ENCODE data around the gene BEX1.
"Not testable (repeated sequence)": the region's sequence is repeated elsewhere in the genome, so short reads cannot be mapped to it uniquely, and the experiment has no call there.

Gene BEX1

DNA sequence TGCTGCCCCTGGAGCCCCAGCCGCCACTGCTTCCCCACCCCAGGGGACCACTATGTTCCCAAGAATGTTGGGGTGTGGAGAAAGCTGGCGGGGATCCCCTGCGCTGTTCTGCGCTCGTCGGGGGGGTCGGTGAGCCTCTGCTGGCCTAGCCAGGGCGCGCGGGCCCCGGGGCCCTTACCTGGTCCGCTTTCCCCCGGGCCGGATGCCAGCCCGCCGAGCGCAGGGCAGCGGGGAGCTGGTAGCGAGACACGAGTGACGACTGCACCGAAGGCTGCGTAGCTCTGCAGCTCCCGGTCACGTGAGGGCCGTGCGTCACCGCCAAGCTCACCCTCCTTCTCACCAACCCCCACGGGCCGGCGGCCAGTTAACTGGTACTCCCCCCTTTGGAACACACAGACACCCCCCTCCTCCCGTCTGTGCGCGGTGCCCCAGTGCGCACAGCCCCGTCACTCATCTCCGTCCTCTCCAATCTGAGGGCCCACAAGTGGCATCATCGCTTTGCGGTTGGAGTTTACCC, at the start of gene BEX1:
TSS of gene BEX1 (minus strand) at position 254 of the 517 bp plus-strand sequence. CDS start 897 bp downstream, outside the sequence.
- DNase-seq: peak; percentile 71 to 79

- not testable (repeated sequence) for DNase-seq
Observed at GRCh38 chrX:103109497-103109896, 45.5 kb upstream of the BEX1 start.

GRCh38 chrX:103107836-103108235, 43.9 kb upstream of the BEX1 start:
- DNase-seq: no peak

- DNase-seq: not testable (repeated sequence)
Observed at GRCh38 chrX:103107227-103107737, 43.3 kb upstream of the BEX1 start.

DNA sequence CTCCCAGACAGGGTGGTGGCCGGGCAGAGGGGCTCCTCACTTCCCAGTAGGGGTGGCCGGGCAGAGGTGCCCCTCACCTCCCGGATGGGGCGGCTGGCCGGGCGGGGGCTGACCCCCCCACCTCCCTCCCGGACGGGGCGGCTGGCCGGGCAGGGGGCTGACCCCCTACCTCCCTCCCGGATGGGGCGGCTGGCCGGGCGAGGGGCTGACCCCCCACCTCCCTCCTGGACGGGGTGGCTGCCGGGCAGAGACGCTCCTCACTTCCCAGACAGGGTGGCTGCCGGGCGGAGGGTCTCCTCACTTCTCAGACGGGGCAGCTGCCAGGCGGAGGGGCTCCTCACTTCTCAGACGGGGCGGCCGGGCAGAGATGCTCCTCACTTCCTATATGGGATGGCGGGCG, 40.4 kb upstream of the BEX1 start:
- not testable (repeated sequence) for DNase-seq

- DNase-seq: not testable (repeated sequence)
Observed at GRCh38 chrX:103103866-103104265, 39.9 kb upstream of the BEX1 start.

- DNase-seq: no peak
Observed at GRCh38 chrX:103101299-103102042, 37.5 kb upstream of the BEX1 start.

DNA sequence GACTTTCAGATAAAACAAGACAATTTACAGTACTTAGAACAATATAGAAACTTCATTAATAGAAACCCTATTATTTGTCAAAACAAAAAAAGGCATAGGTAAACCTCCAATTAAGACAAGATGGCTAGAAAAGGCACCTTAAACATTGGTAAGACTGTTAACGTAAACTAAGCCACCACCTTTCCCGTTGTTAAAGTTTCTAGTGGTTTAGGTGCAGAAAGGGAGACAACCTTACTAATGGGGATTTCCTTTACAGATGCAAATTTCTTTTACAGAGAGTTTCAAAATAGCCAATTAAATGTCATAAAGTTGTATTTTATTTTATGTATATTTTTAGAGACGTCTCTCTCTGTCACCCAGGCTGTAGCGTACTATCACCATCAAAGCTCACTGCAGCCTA, 36.5 kb upstream of the BEX1 start:
- DNase-seq: no peak

DNA sequence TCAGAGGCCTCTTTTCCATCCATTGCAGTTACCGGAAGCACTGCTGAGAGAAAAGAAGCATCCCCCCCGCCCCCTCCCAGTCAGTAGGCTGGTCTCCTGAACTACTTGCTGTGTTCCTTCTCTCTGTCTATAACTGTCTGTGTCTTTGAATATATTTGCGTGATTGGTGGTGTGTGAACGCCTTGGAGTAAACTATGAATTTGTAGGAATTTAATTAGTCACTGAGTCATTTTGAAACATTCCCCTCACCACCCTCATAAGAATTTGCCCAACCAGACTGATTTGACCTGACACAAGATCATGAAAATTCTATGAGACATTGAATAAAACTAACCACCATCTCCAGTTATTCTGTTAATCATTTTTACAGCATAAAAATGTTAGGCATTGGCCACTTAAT, 35.7 kb upstream of the BEX1 start:
- no peak for DNase-seq

DNA sequence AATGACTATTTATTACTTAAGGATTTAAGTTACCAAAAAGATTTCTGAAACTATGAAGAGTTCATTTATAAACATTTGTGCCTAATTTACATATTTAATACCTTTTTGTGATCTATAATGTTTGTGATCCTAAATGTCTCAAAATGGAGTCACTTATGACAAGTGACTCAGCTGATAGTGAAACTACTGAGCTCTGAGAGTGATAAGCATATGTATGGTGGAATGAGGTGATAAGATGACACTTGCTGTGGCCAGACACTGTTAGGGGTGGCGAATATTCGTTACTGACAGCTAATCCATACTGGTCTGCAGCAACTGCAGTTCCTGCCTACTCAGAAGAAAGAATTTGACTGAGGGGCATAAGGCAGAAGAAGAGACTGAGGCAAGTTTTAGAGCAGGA, 34.5 kb upstream of the BEX1 start:
- no peak for DNase-seq

DNA sequence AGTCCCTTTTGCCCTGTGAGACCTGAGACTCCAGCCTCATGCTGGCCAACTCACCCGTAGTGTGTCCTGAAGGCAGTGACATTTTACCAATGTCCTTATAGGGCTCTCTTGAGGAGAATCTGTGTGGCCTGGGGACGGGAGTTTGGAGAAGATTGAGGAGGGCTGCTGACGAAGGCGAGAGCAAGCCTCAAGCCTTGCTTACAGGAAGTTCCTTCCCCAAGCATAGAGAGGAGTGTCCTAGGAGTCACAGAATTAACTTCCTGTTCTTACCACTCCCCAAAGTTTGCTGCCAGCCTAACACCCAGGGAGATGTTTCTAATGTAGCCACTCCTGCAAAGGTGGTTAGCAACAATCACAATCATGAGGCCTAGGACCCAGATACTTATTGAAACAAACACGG, 29.0 kb upstream of the BEX1 start, which contains the start of gene NXF3:
TSS of gene NXF3 (minus strand) at position 202 of the 400 bp plus-strand sequence. CDS start at position 82, 120 bp downstream.
- DNase-seq: no peak

DNA sequence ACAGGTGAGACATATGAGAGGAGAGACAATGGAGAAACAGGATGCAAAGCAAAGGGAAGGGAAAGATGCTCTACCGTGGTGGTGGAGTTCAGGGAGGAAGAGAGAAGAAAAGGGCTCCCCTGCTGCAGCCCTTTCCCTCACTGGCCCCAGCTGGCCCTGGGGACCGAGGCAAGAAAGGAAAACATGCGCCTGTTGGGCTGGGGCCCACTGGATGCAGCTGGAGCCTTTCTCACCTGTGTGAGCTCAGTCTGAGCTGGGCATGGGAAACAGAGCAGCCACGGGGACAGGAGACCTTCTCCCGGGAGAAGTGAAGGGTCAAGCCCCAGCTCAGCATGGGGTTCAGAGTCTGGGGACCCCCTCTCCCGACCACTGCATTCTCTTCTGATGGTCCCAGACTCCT, 17.1 kb upstream of the BEX1 start:
- DNase-seq: no peak

GRCh38 chrX:103073467-103073866, 9.5 kb upstream of the BEX1 start:
- no peak for DNase-seq

- DNase-seq: no peak
Observed at GRCh38 chrX:103066606-103067005, 2.6 kb upstream of the BEX1 start.

DNA sequence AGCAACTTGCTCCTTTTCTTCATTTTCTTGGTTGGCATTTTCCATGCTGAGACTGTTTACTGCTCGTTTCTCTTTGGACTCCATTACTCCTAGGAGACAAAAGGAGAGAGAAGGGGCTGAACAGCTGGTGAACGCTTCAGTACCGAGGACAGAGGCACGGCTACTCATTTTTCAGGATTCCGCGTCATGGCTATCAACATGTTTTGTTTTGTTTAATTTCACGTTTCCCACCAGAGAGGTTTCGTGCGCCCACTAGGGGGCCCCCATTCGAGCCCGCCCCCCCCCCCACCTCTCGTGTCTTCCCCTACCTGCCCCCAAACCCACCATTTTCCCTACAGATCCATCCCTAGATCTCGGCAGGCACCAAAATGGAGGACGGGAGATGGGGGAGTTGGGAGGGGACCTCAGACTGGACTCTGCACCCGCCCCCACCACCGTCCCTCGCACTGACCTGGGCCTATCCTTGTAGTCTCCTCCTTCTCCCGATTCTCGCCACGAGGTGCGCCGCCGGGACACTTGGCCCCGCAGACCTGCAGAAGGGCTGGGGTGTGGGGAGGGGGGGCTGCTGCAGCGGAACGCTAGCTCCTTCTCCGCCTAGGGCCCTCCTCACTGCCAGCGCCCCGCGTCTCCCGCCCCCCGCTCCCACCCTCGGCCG, 653 bp downstream of the BEX1 start:
- DNase-seq: peak; percentile 1 to 27

- no peak for DNase-seq
Observed at GRCh38 chrX:103061486-103061885, 2.5 kb downstream of the BEX1 start.

DNA sequence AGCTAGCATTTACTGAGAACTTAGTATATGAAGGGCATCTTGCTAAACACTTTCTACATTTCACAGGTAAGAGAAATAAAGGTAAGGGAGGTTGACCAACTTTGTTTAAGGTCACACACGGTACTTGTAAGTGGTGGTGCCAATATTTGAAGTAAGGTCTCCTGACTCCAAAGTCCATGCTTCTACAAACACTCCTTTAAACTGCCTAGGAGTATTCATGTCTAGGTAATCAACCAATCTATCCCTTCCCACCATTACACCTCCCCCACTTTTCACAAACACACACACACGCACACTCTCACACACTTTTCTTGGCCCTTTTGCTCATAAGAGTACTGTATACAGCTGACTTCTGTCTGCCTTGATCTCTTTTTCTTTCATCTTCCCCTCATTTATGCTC, 7.1 kb downstream of the BEX1 start:
- DNase-seq: no peak

DNA sequence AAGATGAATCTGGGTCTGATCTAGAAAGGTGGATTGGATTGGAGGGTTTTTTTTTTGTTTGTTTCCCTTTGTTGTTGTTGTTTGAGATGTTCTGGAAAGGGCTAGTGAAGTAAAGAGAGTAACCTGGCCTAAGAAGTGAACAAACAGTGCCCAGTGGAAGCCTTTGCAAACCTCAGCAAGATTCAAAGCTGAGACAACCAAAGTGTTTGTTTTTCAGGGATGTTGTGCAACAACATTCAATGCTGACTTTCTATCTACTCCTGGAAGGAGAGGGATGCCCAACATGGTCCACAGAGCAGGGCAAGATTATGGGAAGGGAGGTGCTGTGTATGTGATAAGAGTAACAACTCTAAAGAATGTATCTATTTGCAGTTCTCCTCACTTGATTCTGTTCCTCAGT, 11.3 kb downstream of the BEX1 start:
- DNase-seq: no peak

DNA sequence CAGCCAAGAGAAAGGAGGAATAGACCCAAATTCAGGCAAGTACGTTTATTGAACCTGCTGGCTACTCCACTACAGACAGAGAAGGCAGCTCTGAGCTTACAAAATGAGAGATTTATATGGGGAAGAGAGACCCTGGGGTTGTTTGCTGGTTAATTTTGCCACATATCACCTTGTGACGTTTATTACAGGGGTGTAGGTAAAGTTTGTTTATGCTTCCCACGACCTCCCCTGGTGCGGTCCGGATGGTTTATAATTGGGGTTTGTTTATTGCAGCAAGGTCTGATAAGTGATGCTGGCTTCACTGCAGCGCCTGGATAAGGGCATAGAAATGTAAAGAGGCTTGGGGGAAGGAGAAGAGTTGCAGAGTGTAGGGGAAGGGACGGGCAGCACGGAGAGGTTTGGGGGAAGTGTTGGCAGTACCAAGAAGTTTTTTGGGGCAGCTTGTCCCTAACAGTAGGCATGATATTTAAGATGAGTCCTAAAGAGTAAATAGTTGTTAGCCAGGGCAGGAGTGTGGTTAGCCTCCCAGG, 12.6 kb downstream of the BEX1 start:
- DNase-seq: no peak

GRCh38 chrX:103033371-103033770, 30.6 kb downstream of the BEX1 start:
- DNase-seq: not testable (repeated sequence)

- no peak for DNase-seq
Observed at GRCh38 chrX:103017542-103017941, 46.4 kb downstream of the BEX1 start.

DNA sequence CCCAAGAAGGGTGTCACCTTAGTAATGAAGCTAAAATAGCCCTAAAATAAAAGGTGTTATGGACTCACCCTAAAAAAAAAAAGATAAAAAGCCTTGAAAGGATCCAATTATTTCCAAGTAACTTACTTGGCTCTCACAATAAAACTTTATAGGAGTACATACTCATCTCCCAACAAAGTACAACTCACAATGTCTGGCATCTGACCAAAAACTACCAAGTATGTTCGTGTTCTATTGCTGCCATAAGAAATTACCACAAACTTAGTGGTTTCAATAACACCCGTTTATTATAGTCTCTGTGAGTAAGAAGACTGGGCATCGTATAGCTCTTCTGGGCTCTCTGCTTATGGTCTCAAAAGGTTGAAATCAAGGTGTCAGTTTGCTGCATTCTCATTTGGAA, 51.0 kb downstream of the BEX1 start:
- no peak for DNase-seq

All from SHP77 (cell line).